Smooth muscle cell (in vitro differentiated cells): ENCODE measurements around the gene NR2F1-AS1. TPM values are rescaled to one million over a fixed set of nuclear protein-coding genes. Genes with fewer than 3 reads are reported as not detected.

Experiments used
- DNase-seq: peaks from one replicate; lab custom pipeline; 2025; ENCODE audit not compliant: unreplicated experiment; lab: John Stamatoyannopoulos, UW
- H2AFZ ChIP-seq: fragments of 200-600 bp; sonication (generic); 2 replicates; pipeline ENCODE4 v1.6.0; 2016; ENCODE audit warnings: antibody characterized with exemption, low read depth, mild to moderate bottlenecking
- H3F3A ChIP-seq: fragments of 200-600 bp; sonication (generic); 2 replicates; pipeline ENCODE4 v1.6.0; 2017; ENCODE audit warnings: antibody characterized with exemption, low read depth
- H3K27ac ChIP-seq: fragments of 200-600 bp; sonication (generic); 2 replicates; pipeline ENCODE4 v1.5.1; 2016; ENCODE audit warnings: low read depth, mild to moderate bottlenecking
- H3K27me3 ChIP-seq: fragments of 200-600 bp; sonication (generic); 2 replicates; pipeline ENCODE4 v1.6.1; 2016; ENCODE audit warnings: low read depth, mild to moderate bottlenecking
- H3K36me3 ChIP-seq: fragments of 200-600 bp; sonication (generic); 2 replicates; pipeline ENCODE4 v1.5.1; 2016; ENCODE audit warnings: low read depth
- H3K4me1 ChIP-seq: fragments of 200-600 bp; sonication (generic); 2 replicates; pipeline ENCODE4 v1.5.1; 2016; ENCODE audit warnings: low read depth
- H3K4me2 ChIP-seq: fragments of 200-600 bp; sonication (generic); 2 replicates; pipeline ENCODE4 v1.6.0; 2016; ENCODE audit warnings: mild to moderate bottlenecking
- H3K4me3 ChIP-seq: fragments of 200-600 bp; sonication (generic); 2 replicates; pipeline ENCODE4 v1.5.1; 2016; ENCODE audit warnings: mild to moderate bottlenecking
- H3K79me2 ChIP-seq: fragments of 200-600 bp; sonication (generic); 2 replicates; pipeline ENCODE4 v1.6.0; 2016; ENCODE audit warnings: low read depth, mild to moderate bottlenecking
- H3K9ac ChIP-seq: fragments of 200-600 bp; sonication (generic); 2 replicates; pipeline ENCODE4 v1.6.0; 2016; ENCODE audit warnings: low read depth
- H3K9me3 ChIP-seq: fragments of 200-600 bp; sonication (generic); replicated peaks from 2 replicates; pipeline ENCODE4 v1.5.1; 2016; ENCODE audit warnings: low read depth
- H4K20me1 ChIP-seq: fragments of 200-600 bp; sonication (generic); 2 replicates; pipeline ENCODE4 v1.6.0; 2016; ENCODE audit warnings: low read depth
- WGBS: methylation state at CpG from one replicate; pipeline ENCODE4 v1.1.7; 2016; ENCODE audit warnings: low lambda C conversion rate; 5-methylcytosine and 5-hydroxymethylcytosine counted together
- polyA plus RNA-seq: library from polyadenylated mRNA; unstranded; fragments of >200 nt; fragmentation: Nextera tagmentation; extraction: Ambion mirVana; gene quantifications from 2 replicates; pipeline ENCODE4 v1.2.1, GENCODE V29; 2016
- total RNA-seq: library from RNA; depleted of rRNA; stranded (reverse); fragments of >200 nt; gene quantifications from 2 replicates; pipeline ENCODE4 v1.2.3, GENCODE V29; 2014
- TF ChIP-seq, protein P1 (sequence below): fragments of 200-600 bp; sonication (generic); IDR thresholded peaks from 2 replicates; pipeline ENCODE4 v1.5.1; 2017; ENCODE audit warnings: borderline replicate concordance, mild to moderate bottlenecking, antibody characterized with exemption; ENCODE audit not compliant: insufficient read depth, poor library complexity, severe bottlenecking

Gene NR2F1-AS1
- total and polyA plus RNA-seq, 2 experiments from 2014 or later, result 18.7 to 26.1 TPM

DNA sequence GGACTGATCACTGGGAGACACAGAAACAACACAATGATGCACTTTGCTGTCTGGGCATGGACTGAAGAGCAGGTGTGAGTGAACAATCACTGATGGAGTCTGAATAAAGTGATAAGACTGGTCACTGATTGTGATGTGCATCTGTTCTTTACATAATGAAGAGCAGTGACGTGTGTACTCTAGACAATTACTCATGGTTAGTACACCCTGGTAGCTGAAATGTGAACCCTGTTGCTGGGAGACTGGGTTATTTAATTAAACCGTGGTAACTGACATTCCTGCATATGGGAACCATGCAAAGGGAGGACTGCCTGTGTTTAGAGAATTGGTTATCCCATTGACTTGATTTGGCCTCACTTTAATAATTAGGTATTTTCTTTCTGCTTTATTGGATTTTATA lies 202.9 kb downstream of the NR2F1-AS1 start:
- no peaks in the 10 kb centered on the region for H3K9me3 ChIP-seq
- H3K36me3 ChIP-seq, result no peaks in the 10 kb centered on the region
- 40% methylated on average over 2 of the region's 2 CpGs for WGBS
- peak overlapping the region; percentile 29 for H3K27ac ChIP-seq
- no peaks in the 10 kb centered on the region for H4K20me1 ChIP-seq
- no peak overlapping the region for H3K4me2 ChIP-seq
- TF ChIP-seq, protein P1, sequence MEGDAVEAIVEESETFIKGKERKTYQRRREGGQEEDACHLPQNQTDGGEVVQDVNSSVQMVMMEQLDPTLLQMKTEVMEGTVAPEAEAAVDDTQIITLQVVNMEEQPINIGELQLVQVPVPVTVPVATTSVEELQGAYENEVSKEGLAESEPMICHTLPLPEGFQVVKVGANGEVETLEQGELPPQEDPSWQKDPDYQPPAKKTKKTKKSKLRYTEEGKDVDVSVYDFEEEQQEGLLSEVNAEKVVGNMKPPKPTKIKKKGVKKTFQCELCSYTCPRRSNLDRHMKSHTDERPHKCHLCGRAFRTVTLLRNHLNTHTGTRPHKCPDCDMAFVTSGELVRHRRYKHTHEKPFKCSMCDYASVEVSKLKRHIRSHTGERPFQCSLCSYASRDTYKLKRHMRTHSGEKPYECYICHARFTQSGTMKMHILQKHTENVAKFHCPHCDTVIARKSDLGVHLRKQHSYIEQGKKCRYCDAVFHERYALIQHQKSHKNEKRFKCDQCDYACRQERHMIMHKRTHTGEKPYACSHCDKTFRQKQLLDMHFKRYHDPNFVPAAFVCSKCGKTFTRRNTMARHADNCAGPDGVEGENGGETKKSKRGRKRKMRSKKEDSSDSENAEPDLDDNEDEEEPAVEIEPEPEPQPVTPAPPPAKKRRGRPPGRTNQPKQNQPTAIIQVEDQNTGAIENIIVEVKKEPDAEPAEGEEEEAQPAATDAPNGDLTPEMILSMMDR, result no peak
- no peaks in the 10 kb centered on the region for H3K27me3 ChIP-seq
- peaks cover 9% of the 10 kb centered on the region for H3K4me1 ChIP-seq
- H3F3A ChIP-seq, result peaks cover 6% of the 10 kb centered on the region
- no peak overlapping the region for H3K9ac ChIP-seq
- no peaks in the 10 kb centered on the region for H3K79me2 ChIP-seq
- no peak overlapping the region for H2AFZ ChIP-seq
- no peak for DNase-seq
- no peak overlapping the region for H3K4me3 ChIP-seq

DNA sequence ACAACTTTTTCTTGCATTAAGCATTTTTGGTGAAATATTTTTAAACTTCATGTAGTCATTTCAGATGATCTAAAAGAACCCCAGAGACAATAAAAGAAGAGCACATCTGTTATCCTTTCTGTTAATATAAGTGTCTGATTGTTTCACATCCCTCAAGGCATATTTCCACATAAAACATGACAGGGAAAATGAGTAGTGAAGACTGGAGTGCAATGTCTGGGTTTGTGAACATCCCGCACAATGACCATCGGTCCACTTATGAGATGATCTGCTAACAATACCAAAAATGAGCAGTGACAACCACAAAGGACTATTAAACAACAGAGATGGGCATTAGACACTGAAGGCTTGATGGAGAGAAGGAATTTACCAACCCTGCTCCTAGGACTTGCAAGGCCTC lies 209.1 kb downstream of the NR2F1-AS1 start:
- H3K4me1 ChIP-seq, result no peaks in the 10 kb centered on the region
- H3K9me3 ChIP-seq, result no peaks in the 10 kb centered on the region
- no peak overlapping the region for H3K27ac ChIP-seq
- no peak overlapping the region for H3K4me3 ChIP-seq
- H3K9ac ChIP-seq, result no peak overlapping the region
- H2AFZ ChIP-seq, result no peak overlapping the region
- H3K4me2 ChIP-seq, result no peak overlapping the region
- H3K36me3 ChIP-seq, result no peaks in the 10 kb centered on the region
- no peaks in the 10 kb centered on the region for H3K27me3 ChIP-seq
- DNase-seq, result no peak
- no peaks in the 10 kb centered on the region for H4K20me1 ChIP-seq
- no peaks in the 10 kb centered on the region for H3F3A ChIP-seq
- TF ChIP-seq, protein P1, result no peak
- H3K79me2 ChIP-seq, result no peaks in the 10 kb centered on the region
- 76% methylated on average over 2 of the region's 2 CpGs for WGBS

DNA sequence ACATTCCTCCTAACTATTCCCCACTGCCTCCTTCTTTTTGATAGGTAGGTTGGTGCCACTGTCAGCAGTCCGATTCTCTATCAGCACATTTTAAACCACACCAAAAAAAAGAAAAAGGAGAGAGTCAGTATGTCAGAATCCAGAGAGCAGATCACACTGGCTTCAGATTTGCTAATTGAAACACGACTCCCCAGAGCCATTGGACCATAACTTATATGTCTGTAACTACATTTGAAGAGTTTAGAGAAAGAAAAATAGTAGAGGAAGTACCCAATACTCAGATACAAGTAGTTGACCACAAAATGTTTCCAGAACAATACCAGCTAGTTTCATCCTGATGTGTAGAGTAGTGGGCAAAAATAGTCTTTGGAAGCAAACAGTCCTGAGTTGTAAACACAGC lies 216.6 kb downstream of the NR2F1-AS1 start:
- Histone ChIP-seq H2AFZ (peak overlapping the region; percentile 42), H3K4me3 (no peak overlapping the region), H4K20me1 (no peaks in the 10 kb centered on the region), H3K4me2 (no peak overlapping the region), H3K36me3 (no peaks in the 10 kb centered on the region), H3K9me3 (no peaks in the 10 kb centered on the region), H3K79me2 (no peaks in the 10 kb centered on the region), H3K27me3 (no peaks in the 10 kb centered on the region), H3K27ac (no peak overlapping the region), H3K9ac (no peak overlapping the region), H3F3A (peaks cover 9% of the 10 kb centered on the region), H3K4me1 (no peaks in the 10 kb centered on the region)
- TF ChIP-seq, protein P1, result no peak
- 78% methylated on average over 2 of the region's 2 CpGs for WGBS
- no peak for DNase-seq

DNA sequence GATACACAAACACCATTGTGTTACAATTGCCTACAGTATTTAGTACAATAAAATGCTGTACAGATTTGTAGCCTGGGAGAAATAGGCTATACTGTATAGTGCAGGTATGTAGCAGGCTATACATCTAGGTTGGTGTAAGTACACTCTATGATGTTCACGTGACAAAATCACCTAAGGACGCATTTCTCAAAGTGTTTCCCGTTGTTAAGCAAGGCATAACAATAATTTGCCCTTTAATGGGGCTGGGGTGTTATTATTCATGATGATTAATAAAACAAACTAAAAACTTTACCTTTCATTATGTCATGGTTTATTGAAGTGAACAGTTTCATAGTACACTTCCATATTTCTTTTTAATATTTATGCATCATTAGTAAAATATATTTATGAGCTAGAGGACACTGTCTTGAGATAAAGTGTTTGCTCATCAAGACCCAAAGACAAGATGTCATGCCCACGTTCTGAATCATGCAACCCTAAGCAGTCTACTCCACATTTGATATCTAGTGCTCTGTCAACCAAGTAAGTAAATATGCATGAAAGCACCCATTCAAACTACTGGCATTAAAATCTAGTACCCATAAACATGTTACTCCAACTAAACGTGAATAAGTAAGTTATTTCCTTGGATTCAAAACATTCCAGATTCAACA lies 220.5 kb downstream of the NR2F1-AS1 start:
- Histone ChIP-seq H3K79me2 (no peaks in the 10 kb centered on the region), H3K36me3 (no peaks in the 10 kb centered on the region), H3K4me2 (peak overlapping the region; percentile 62), H3K9ac (no peak overlapping the region), H3K27me3 (no peaks in the 10 kb centered on the region), H3F3A (peaks cover 9% of the 10 kb centered on the region), H2AFZ (no peak overlapping the region), H3K27ac (peak overlapping the region; percentile 90), H3K9me3 (no peaks in the 10 kb centered on the region), H3K4me1 (no peaks in the 10 kb centered on the region), H3K4me3 (no peak overlapping the region), H4K20me1 (no peaks in the 10 kb centered on the region)
- TF ChIP-seq, protein P1, result no peak
- DNase-seq, result no peak
- WGBS, result 77% methylated on average over 5 of the region's 5 CpGs
